WTC11 (cell line): ENCODE data around the gene TCF3. TPM values are rescaled to one million over a fixed set of nuclear protein-coding genes. Genes with fewer than 3 reads are reported as not detected.
A peak's percentile ranks its signal among the peaks of the same experiment; 100 is the strongest.

Source experiments
- ATAC-seq: fragments of 200-7000 bp; cut with Tn5 transposase; 2 replicates; pipeline ENCODE4 v1.10.0; 2021; ENCODE audit warnings: mild to moderate bottlenecking, moderate library complexity
- CTCF ChIA-PET: fragments of 300-600 bp; sonication (Branson Sonifier 250); formaldehyde crosslinking; loops from one replicate; lab custom pipeline; 2021; ENCODE audit warnings: antibody characterized with exemption; lab: Charles Lee
- POLR2A ChIA-PET: fragments of 350-600 bp; sonication (Branson Sonifier 250); formaldehyde crosslinking; loops from one replicate; lab custom pipeline; 2021; ENCODE audit warnings: antibody characterized with exemption; lab: Charles Lee
- DNase-seq: peaks from one replicate; pipeline ENCODE4 v3.0.0; 2021; ENCODE audit warnings: low spot score
- H3K27ac Mint-ChIP-seq: 2 replicates; pipeline ENCODE4 v1.8.0; 2021; ENCODE audit warnings: mixed read lengths
- H3K27me3 Mint-ChIP-seq: 2 replicates; pipeline ENCODE4 v1.8.0; 2021; ENCODE audit warnings: low read depth, mild to moderate bottlenecking, moderate library complexity, mixed read lengths
- H3K36me3 Mint-ChIP-seq: 2 replicates; pipeline ENCODE4 v1.8.0; 2021; ENCODE audit warnings: mixed read lengths
- H3K4me1 Mint-ChIP-seq: 2 replicates; pipeline ENCODE4 v1.8.0; 2022; ENCODE audit warnings: mixed read lengths
- H3K4me3 Mint-ChIP-seq: 2 replicates; pipeline ENCODE4 v1.8.0; 2021; ENCODE audit warnings: mild to moderate bottlenecking, moderate library complexity, mixed read lengths
- H3K9me3 Mint-ChIP-seq: 2 replicates; pipeline ENCODE4 v1.8.0; 2021; ENCODE audit warnings: mixed read lengths
- ESRRA ChIP-seq: sonication (generic); formaldehyde crosslinking; IDR thresholded peaks from 2 replicates; pipeline ENCODE4 v1.8.1; 2022; ENCODE audit warnings: mild to moderate bottlenecking, missing genetic modification reagents, borderline replicate concordance
- FOXP1 ChIP-seq: sonication (generic); formaldehyde crosslinking; IDR thresholded peaks from 2 replicates; pipeline ENCODE4 v1.8.0; 2022; ENCODE audit warnings: missing genetic modification reagents, mild to moderate bottlenecking, moderate library complexity, borderline replicate concordance
- JAZF1 ChIP-seq: fragments of 250-450 bp; sonication (Bioruptor Pico); IDR thresholded peaks from 2 replicates; pipeline ENCODE4 v1.9.0; 2021; ENCODE audit warnings: moderate library complexity, mild to moderate bottlenecking, inconsistent platforms
- KAT7 ChIP-seq: sonication (generic); formaldehyde crosslinking; IDR thresholded peaks from 2 replicates; pipeline ENCODE4 v1.8.1; 2023; ENCODE audit warnings: missing genetic modification reagents, mild to moderate bottlenecking, borderline replicate concordance
- NFATC4 ChIP-seq: fragments of 250-450 bp; sonication (Bioruptor Pico); IDR thresholded peaks from 2 replicates; pipeline ENCODE4 v1.9.0; 2021; ENCODE audit warnings: mild to moderate bottlenecking
- NFE2L1 ChIP-seq: sonication (generic); formaldehyde crosslinking; IDR thresholded peaks from 2 replicates; pipeline ENCODE4 v1.8.1; 2023; ENCODE audit warnings: missing genetic modification reagents
- NFYB ChIP-seq: sonication (generic); formaldehyde crosslinking; conservative IDR thresholded peaks from 2 replicates; pipeline ENCODE4 v1.8.0; 2022; ENCODE audit warnings: low read depth, missing genetic modification reagents
- SMAD4 ChIP-seq: sonication (generic); formaldehyde crosslinking; IDR thresholded peaks from 2 replicates; pipeline ENCODE4 v1.8.0; 2022; ENCODE audit warnings: mild to moderate bottlenecking, missing genetic modification reagents
- ZBTB21 ChIP-seq: sonication (generic); formaldehyde crosslinking; IDR thresholded peaks from 2 replicates; pipeline ENCODE4 v1.8.1; 2023; ENCODE audit warnings: mild to moderate bottlenecking, missing genetic modification reagents, borderline replicate concordance
- ZNF121 ChIP-seq: sonication (generic); formaldehyde crosslinking; IDR thresholded peaks from 2 replicates; pipeline ENCODE4 v1.8.0; 2023; ENCODE audit warnings: missing genetic modification reagents
- total RNA-seq: library from RNA; stranded (reverse); gene quantifications from 3 replicates; pipeline ENCODE4 v1.2.3, GENCODE V29; 2021
- TF ChIP-seq, protein P1 (sequence below): sonication (generic); formaldehyde crosslinking; IDR thresholded peaks from 2 replicates; pipeline ENCODE4 v1.8.0; 2022; ENCODE audit warnings: mild to moderate bottlenecking, missing genetic modification reagents
- TF ChIP-seq, protein P2 (sequence below): sonication (generic); formaldehyde crosslinking; IDR thresholded peaks from 2 replicates; pipeline ENCODE4 v1.8.0; 2023; ENCODE audit warnings: mild to moderate bottlenecking, missing genetic modification reagents
- TF ChIP-seq, protein P3 (sequence below): sonication (generic); formaldehyde crosslinking; IDR thresholded peaks from 2 replicates; pipeline ENCODE4 v1.8.0; 2022; ENCODE audit warnings: mild to moderate bottlenecking, missing genetic modification reagents
- TF ChIP-seq, protein P4 (sequence below): sonication (generic); formaldehyde crosslinking; IDR thresholded peaks from 2 replicates; pipeline ENCODE4 v1.8.1; 2023; ENCODE audit warnings: mild to moderate bottlenecking, moderate library complexity, missing genetic modification reagents
- TF ChIP-seq, protein P5 (sequence below): fragments of 250-450 bp; sonication (Bioruptor Pico); IDR thresholded peaks from 2 replicates; pipeline ENCODE4 v2.1.2; 2022; ENCODE audit warnings: mild to moderate bottlenecking, moderate library complexity
- TF ChIP-seq, protein P6 (sequence below): fragments of 250-450 bp; sonication (Bioruptor Pico); IDR thresholded peaks from 2 replicates; pipeline ENCODE4 v1.9.0; 2021; ENCODE audit warnings: moderate library complexity, mild to moderate bottlenecking, inconsistent platforms, borderline replicate concordance
- TF ChIP-seq, protein P7 (sequence below): sonication (generic); formaldehyde crosslinking; IDR thresholded peaks from 2 replicates; pipeline ENCODE4 v1.8.1; 2023; ENCODE audit warnings: mild to moderate bottlenecking, missing genetic modification reagents, moderate library complexity
- TF ChIP-seq, protein P8 (sequence below): fragments of 200-600 bp; IDR thresholded peaks from 2 replicates; pipeline ENCODE4 v1.8.0; 2022; ENCODE audit warnings: antibody characterized with exemption

The TCF3 gene
- total RNA-seq, 1 experiment from 2014 or later = 324 TPM

DNA sequence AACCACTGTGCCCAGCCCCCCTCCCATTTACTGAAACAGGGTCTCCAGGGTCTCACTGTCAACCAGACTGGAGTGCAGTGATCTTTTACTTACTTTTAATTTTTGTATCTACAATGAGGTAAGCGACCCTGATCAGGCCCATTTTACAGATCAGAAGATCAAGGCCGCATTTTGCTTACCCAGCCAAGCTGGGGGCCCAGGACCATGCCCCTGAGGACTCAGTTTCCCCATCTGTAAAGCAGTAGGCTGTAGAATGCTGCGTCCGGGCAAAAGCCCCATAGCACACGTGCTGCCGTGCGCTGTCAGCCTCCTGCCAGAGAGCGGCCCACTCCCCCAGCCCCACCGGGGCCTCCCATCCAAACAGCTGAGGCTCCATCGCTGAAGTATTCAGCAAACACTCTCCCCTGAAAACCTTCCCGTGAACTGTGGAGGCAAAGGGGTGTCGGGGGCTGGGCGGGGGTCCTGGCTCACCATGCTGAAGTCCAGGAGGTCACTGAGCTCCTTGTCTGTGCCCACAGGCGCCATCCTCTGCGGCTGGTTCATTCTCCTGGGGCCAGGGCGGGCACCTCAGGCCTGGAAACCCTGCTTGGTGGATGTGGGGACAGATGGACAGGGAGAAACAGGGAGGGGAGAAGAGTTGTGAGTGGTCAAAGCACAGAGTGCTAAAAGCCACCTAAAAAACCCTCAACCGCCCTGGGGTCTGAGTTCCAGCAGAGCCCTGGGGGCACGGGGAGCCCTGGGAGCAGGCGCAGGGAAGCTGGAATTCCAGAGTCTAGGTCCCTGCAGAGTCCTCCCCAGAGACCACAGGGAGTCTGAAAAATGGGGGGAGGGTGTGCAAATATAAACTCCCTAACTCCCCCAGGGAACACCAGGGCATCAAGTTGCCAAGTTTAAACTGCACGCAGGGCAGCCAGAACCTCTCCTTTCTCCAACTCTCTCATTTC, 2.4 kb downstream of the TCF3 start:
- TF ChIP-seq, protein P1, sequence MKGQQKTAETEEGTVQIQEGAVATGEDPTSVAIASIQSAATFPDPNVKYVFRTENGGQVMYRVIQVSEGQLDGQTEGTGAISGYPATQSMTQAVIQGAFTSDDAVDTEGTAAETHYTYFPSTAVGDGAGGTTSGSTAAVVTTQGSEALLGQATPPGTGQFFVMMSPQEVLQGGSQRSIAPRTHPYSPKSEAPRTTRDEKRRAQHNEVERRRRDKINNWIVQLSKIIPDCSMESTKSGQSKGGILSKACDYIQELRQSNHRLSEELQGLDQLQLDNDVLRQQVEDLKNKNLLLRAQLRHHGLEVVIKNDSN (CRISPR knock-in tag) = 0 out of 2 replicates have a peak, but pooled peaks have one; percentile 3
- no peak for TF ChIP-seq NFE2L1 (CRISPR knock-in tag)
- H3K36me3 Mint-ChIP-seq = peaks cover 29% of the 10 kb centered on the region
- peak overlapping the region; percentile 94 for H3K4me3 Mint-ChIP-seq
- no peaks in the 10 kb centered on the region for H3K9me3 Mint-ChIP-seq
- peak overlapping the region; percentile 94 for H3K27ac Mint-ChIP-seq
- no peaks in the 10 kb centered on the region for H3K27me3 Mint-ChIP-seq
- ChIA-PET CTCF (interaction anchor here (1.0 to 3.7 kb wide), 6 partner anchors 22 to 188 kb away, joined by 3 to 14 read pairs (median 4); no protein-coding TSS in a partner anchor), POLR2A (interaction anchor here (0.7 kb wide), 1 partner anchor 59 kb away, joined by 3 read pairs; no protein-coding TSS in a partner anchor)
- DNase-seq = no peak
- ATAC-seq = no peak
- H3K4me1 Mint-ChIP-seq = peaks cover 11% of the 10 kb centered on the region

DNA sequence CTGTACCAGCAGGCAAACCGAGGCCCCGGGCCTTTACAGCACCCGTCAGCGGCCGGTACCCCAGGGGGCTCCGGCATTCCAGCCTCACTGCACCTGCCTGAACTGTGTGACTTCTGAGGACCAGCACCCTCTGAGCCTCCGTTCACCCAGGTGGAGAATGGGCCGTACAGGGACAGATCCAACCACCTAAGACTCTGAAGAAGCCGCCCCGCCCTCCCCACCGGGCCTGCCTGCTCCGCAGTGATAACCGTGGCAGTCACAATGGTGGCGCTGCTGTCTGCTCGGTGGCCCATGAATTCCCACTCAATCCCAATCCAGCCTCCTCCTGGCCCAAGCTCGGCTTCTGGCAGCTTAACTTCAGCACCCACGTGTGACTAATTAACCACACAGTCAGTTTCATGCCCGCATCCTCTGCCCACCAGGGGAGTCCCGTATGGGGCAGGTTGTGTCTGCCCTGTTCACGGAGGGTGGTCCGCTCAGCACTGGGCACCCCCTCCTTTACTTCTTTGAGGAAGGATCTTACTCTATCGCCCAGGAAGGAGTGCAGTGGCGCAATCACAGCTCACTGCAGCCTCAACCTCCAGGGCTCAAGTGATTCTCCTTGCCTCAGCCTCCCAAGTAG, 3.4 kb downstream of the TCF3 start:
- Mint-ChIP-seq H3K27ac (no peak overlapping the region), H3K4me1 (peaks cover 11% of the 10 kb centered on the region), H3K4me3 (no peak overlapping the region), H3K27me3 (no peaks in the 10 kb centered on the region), H3K36me3 (peaks cover 29% of the 10 kb centered on the region), H3K9me3 (no peaks in the 10 kb centered on the region)
- CTCF ChIA-PET = interaction anchor here (1.2 kb wide), 1 partner anchor 23 kb away, joined by 3 read pairs; no protein-coding TSS in a partner anchor
- DNase-seq = no peak
- POLR2A ChIA-PET = no interaction called here
- no peak for ATAC-seq
- TF ChIP-seq ESRRA (CRISPR knock-in tag) = no peak
- TF ChIP-seq ZNF121 (CRISPR knock-in tag) = no peak
- TF ChIP-seq KAT7 (CRISPR knock-in tag) = no peak
- TF ChIP-seq, protein P2, sequence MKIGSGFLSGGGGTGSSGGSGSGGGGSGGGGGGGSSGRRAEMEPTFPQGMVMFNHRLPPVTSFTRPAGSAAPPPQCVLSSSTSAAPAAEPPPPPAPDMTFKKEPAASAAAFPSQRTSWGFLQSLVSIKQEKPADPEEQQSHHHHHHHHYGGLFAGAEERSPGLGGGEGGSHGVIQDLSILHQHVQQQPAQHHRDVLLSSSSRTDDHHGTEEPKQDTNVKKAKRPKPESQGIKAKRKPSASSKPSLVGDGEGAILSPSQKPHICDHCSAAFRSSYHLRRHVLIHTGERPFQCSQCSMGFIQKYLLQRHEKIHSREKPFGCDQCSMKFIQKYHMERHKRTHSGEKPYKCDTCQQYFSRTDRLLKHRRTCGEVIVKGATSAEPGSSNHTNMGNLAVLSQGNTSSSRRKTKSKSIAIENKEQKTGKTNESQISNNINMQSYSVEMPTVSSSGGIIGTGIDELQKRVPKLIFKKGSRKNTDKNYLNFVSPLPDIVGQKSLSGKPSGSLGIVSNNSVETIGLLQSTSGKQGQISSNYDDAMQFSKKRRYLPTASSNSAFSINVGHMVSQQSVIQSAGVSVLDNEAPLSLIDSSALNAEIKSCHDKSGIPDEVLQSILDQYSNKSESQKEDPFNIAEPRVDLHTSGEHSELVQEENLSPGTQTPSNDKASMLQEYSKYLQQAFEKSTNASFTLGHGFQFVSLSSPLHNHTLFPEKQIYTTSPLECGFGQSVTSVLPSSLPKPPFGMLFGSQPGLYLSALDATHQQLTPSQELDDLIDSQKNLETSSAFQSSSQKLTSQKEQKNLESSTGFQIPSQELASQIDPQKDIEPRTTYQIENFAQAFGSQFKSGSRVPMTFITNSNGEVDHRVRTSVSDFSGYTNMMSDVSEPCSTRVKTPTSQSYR (CRISPR knock-in tag) = no peak
- TF ChIP-seq SMAD4 = no peak
- TF ChIP-seq ZBTB21 (CRISPR knock-in tag) = no peak
- TF ChIP-seq, protein P3, sequence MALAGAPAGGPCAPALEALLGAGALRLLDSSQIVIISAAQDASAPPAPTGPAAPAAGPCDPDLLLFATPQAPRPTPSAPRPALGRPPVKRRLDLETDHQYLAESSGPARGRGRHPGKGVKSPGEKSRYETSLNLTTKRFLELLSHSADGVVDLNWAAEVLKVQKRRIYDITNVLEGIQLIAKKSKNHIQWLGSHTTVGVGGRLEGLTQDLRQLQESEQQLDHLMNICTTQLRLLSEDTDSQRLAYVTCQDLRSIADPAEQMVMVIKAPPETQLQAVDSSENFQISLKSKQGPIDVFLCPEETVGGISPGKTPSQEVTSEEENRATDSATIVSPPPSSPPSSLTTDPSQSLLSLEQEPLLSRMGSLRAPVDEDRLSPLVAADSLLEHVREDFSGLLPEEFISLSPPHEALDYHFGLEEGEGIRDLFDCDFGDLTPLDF (CRISPR knock-in tag) = no peak
- TF ChIP-seq NFYB (CRISPR knock-in tag) = no peak
- no peak for TF ChIP-seq NFE2L1 (CRISPR knock-in tag)
- TF ChIP-seq, protein P4, sequence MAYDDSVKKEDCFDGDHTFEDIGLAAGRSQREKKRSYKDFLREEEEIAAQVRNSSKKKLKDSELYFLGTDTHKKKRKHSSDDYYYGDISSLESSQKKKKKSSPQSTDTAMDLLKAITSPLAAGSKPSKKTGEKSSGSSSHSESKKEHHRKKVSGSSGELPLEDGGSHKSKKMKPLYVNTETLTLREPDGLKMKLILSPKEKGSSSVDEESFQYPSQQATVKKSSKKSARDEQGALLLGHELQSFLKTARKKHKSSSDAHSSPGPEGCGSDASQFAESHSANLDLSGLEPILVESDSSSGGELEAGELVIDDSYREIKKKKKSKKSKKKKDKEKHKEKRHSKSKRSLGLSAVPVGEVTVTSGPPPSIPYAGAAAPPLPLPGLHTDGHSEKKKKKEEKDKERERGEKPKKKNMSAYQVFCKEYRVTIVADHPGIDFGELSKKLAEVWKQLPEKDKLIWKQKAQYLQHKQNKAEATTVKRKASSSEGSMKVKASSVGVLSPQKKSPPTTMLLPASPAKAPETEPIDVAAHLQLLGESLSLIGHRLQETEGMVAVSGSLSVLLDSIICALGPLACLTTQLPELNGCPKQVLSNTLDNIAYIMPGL (CRISPR knock-in tag) = no peak
- TF ChIP-seq NFATC4 (CRISPR knock-in tag) = no peak

DNA sequence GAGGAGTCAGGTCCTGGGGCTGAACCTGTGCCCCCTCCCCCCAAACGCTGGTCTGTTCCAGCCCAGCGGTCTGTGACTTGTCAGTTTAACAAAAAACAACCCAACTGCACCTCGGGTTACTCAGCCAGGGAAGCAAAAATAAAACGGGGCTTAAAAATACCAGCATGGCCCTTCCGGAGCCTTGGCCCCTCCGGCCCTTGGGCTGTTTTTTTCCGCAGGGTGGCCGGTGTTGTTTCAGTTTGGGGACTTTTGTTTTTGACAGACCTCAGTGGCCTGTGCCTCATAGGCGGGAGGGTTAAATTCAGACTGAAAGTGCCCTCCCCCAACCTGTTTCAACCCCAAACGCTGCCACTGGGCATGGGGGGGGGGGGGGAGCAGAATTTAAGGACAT, 4.0 kb downstream of the TCF3 start:
- no peak overlapping the region for H3K4me3 Mint-ChIP-seq
- ChIA-PET POLR2A (no interaction called here), CTCF (no interaction called here)
- no peak for ATAC-seq
- no peaks in the 10 kb centered on the region for H3K27me3 Mint-ChIP-seq
- H3K36me3 Mint-ChIP-seq = peaks cover 30% of the 10 kb centered on the region
- H3K27ac Mint-ChIP-seq = no peak overlapping the region
- H3K9me3 Mint-ChIP-seq = no peaks in the 10 kb centered on the region
- peaks cover 11% of the 10 kb centered on the region for H3K4me1 Mint-ChIP-seq
- DNase-seq = no peak
- TF ChIP-seq, protein P5, sequence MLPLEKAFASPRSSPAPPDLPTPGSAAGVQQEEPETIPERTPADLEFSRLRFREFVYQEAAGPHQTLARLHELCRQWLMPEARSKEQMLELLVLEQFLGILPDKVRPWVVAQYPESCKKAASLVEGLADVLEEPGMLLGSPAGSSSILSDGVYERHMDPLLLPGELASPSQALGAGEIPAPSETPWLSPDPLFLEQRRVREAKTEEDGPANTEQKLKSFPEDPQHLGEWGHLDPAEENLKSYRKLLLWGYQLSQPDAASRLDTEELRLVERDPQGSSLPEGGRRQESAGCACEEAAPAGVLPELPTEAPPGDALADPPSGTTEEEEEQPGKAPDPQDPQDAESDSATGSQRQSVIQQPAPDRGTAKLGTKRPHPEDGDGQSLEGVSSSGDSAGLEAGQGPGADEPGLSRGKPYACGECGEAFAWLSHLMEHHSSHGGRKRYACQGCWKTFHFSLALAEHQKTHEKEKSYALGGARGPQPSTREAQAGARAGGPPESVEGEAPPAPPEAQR = no peak
- TF ChIP-seq JAZF1 (no peak), FOXP1 (CRISPR knock-in tag) (no peak)
- TF ChIP-seq, protein P6, sequence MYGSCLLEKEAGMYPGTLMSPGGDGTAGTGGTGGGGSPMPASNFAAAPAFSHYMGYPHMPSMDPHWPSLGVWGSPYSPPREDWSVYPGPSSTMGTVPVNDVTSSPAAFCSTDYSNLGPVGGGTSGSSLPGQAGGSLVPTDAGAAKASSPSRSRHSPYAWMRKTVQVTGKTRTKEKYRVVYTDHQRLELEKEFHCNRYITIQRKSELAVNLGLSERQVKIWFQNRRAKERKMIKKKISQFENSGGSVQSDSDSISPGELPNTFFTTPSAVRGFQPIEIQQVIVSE (CRISPR knock-in tag) = no peak
- TF ChIP-seq, protein P7, sequence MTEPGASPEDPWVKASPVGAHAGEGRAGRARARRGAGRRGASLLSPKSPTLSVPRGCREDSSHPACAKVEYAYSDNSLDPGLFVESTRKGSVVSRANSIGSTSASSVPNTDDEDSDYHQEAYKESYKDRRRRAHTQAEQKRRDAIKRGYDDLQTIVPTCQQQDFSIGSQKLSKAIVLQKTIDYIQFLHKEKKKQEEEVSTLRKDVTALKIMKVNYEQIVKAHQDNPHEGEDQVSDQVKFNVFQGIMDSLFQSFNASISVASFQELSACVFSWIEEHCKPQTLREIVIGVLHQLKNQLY (CRISPR knock-in tag) = no peak
- TF ChIP-seq, protein P8, sequence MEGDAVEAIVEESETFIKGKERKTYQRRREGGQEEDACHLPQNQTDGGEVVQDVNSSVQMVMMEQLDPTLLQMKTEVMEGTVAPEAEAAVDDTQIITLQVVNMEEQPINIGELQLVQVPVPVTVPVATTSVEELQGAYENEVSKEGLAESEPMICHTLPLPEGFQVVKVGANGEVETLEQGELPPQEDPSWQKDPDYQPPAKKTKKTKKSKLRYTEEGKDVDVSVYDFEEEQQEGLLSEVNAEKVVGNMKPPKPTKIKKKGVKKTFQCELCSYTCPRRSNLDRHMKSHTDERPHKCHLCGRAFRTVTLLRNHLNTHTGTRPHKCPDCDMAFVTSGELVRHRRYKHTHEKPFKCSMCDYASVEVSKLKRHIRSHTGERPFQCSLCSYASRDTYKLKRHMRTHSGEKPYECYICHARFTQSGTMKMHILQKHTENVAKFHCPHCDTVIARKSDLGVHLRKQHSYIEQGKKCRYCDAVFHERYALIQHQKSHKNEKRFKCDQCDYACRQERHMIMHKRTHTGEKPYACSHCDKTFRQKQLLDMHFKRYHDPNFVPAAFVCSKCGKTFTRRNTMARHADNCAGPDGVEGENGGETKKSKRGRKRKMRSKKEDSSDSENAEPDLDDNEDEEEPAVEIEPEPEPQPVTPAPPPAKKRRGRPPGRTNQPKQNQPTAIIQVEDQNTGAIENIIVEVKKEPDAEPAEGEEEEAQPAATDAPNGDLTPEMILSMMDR = no peak
